ENCODE data around the gene IRF8.
A peak's percentile ranks its signal among the peaks of the same experiment; 100 is the strongest.
"Not testable (repeated sequence)": the region's sequence is repeated elsewhere in the genome, so short reads cannot be mapped to it uniquely, and the experiment has no call there.

Gene IRF8

GRCh38 chr16:85868495-85868894, 30.5 kb upstream of the IRF8 start:
- no peak for DNase-seq

GRCh38 chr16:85869206-85869605, 29.8 kb upstream of the IRF8 start:
- DNase-seq: no peak

- no peak for DNase-seq
Measured at GRCh38 chr16:85869785-85870558, 29.0 kb upstream of the IRF8 start.

- no peak for DNase-seq
Measured at GRCh38 chr16:85871756-85872155, 27.2 kb upstream of the IRF8 start.

- no peak for DNase-seq
Measured at GRCh38 chr16:85872734-85873133, 26.2 kb upstream of the IRF8 start.

- no peak for DNase-seq
Measured at GRCh38 chr16:85873153-85873552, 25.8 kb upstream of the IRF8 start.

GRCh38 chr16:85874031-85874430, 24.9 kb upstream of the IRF8 start:
- not testable (repeated sequence) for DNase-seq

GRCh38 chr16:85878407-85878806, 20.6 kb upstream of the IRF8 start:
- DNase-seq: no peak

- DNase-seq: no peak
Measured at GRCh38 chr16:85878875-85879274, 20.1 kb upstream of the IRF8 start.

- no peak for DNase-seq
Measured at GRCh38 chr16:85879549-85879948, 19.4 kb upstream of the IRF8 start.

- no peak for DNase-seq
Measured at GRCh38 chr16:85879975-85880831, 18.8 kb upstream of the IRF8 start.

GRCh38 chr16:85880861-85881260, 18.1 kb upstream of the IRF8 start:
- no peak for DNase-seq

- DNase-seq: no peak
Measured at GRCh38 chr16:85881436-85881835, 17.5 kb upstream of the IRF8 start.

- no peak for DNase-seq
Measured at GRCh38 chr16:85882181-85882810, 16.7 kb upstream of the IRF8 start.

GRCh38 chr16:85883813-85884212, 15.1 kb upstream of the IRF8 start:
- DNase-seq: no peak

- no peak for DNase-seq
Measured at GRCh38 chr16:85884808-85885463, 14.0 kb upstream of the IRF8 start.

GRCh38 chr16:85885537-85885936, 13.4 kb upstream of the IRF8 start:
- no peak for DNase-seq

GRCh38 chr16:85888405-85889331, 10.3 kb upstream of the IRF8 start:
- no peak for DNase-seq

GRCh38 chr16:85891033-85891775, 7.8 kb upstream of the IRF8 start:
- DNase-seq: peak in 1 of 3 experiments; percentile 25

GRCh38 chr16:85891776-85892166, 7.2 kb upstream of the IRF8 start:
- peak in 2 of 3 experiments; percentile 8 to 25 for DNase-seq

GRCh38 chr16:85892760-85893159, 6.2 kb upstream of the IRF8 start:
- no peak for DNase-seq

Data from NCI-H1417 (cell line).